ENCODE data around the gene RAB5IF.

DNA sequence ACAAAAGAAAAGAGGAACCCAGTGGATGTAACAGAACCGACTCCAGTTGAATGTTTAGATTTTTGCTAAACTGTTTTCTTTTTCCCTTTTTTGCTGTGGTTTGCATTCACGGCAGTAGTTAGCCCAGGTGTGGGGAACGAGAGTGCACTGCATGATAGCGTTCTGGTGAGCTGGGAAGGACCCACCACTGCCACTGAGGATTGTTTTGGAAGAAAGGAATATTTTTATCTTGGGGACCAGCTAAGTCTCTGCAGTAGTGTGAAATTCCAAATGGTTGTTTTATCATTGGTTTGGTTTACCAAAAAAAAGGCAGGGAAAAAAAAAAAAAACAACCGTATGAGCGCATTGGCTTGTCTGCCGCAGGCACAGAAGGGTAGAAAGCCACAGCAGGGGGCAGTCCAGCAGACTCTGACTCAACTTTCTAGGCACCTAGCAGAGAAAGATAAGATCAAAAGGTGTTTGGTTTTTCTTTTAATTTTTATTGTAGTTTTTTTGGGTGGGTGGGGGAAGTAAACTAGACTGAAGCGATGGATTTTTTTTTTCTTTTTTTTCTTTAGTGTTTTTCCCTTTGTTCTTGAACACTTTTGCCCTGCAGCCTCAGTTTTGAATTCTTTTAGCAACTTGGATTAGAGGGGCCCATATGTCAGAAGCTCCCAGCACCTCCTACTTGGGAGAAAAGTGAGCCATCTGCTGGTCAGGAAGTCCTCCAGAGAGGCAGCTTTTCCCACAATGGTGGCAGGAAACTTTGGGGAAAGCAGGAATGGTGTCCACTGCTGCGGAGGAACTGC, 13.5 kb upstream of the RAB5IF start:
- peak; percentile 40 for TF ChIP-seq CTCF (IDR thresholded peaks at IDR 0.05; ENCODE audit: poor library complexity, severe bottlenecking)
- TF ChIP-seq RAD21 (conservative IDR thresholded peaks at IDR 0.05): no peak
- no peak for TF ChIP-seq REST (IDR thresholded peaks at IDR 0.05; ENCODE audit: borderline replicate concordance)
- TF ChIP-seq EP300 (conservative IDR thresholded peaks at IDR 0.05; ENCODE audit: poor library complexity, severe bottlenecking): no peak
- TF ChIP-seq POLR2AphosphoS5 (IDR thresholded peaks at IDR 0.05): no peak
